Measurements from ENCODE around the gene APC2. TPM values are rescaled to one million over a fixed set of nuclear protein-coding genes. Genes with fewer than 3 reads are reported as not detected.
"Not testable (repeated sequence)": the region's sequence is repeated elsewhere in the genome, so short reads cannot be mapped to it uniquely, and the experiment has no call there.

Gene APC2
- total and polyA plus RNA-seq, 2 donors (not counting 1 experiment from before 2014, with no cell fraction given): 0.12 to 0.16 TPM

- H3K27me3 ChIP-seq (replicated peaks in 1 of 4; ENCODE audit: control extremely low read depth in 1 of 4, control insufficient read depth in 3 of 4, insufficient read depth in 4 of 4, low read length in 3 of 4): peaks cover 0 to 32% (median 11%) of the 10 kb centered on the region in 4 experiments
- H3K27me3 Mint-ChIP-seq; H3K4me1 Mint-ChIP-seq; H3K27ac ChIP-seq (ENCODE audit: low read length in 2 of 2); H3K4me3 ChIP-seq (ENCODE audit: control extremely low read depth in 1 of 5, extremely low read depth in 1 of 5, insufficient read depth in 1 of 5, low read depth in 2 of 5, low read length in 4 of 5); intact Hi-C loops (cut with micrococcal nuclease); H3K4me3 Mint-ChIP-seq; H3K9me3 Mint-ChIP-seq (ENCODE audit: insufficient read depth); POLR2A ChIA-PET; H3K27ac Mint-ChIP-seq; DNase-seq; H3K36me3 ChIP-seq (replicated peaks in 1 of 2; ENCODE audit: control extremely low read depth in 1 of 2, control insufficient read depth in 1 of 2, extremely low read depth in 1 of 2, insufficient read depth in 2 of 2, low read length in 1 of 2); H2AFZ ChIP-seq (ENCODE audit: insufficient read depth, low read depth, low read length, poor library complexity, severe bottlenecking); ATAC-seq (ENCODE audit: low read depth); H3K4me1 ChIP-seq (ENCODE audit: control insufficient read depth in 2 of 2, insufficient read depth in 2 of 2, low read length in 2 of 2); H3K4me2 ChIP-seq (replicated peaks; ENCODE audit: low read depth, low read length, poor library complexity, severe bottlenecking); CTCF ChIA-PET; H3K9ac ChIP-seq (ENCODE audit: low read length); H4K20me1 ChIP-seq (ENCODE audit: control insufficient read depth, insufficient read depth, low read length, poor library complexity, severe bottlenecking); H3K79me2 ChIP-seq (ENCODE audit: control insufficient read depth, insufficient read depth, low read length): not testable (repeated sequence)
- peaks cover 0 to 12% (median 0%) of the 10 kb centered on the region in 3 donors for H3K9me3 ChIP-seq (ENCODE audit: control extremely low read depth in 1 of 3, control insufficient read depth in 2 of 3, insufficient read depth in 1 of 3, low read length in 2 of 3)
- no CpG with 5 or more reads among the region's 34 CpGs for WGBS (ENCODE audit: insufficient coverage)
Observed at GRCh38 chr19:1499231-1499630, 49.3 kb downstream of the APC2 start.

GRCh38 chr19:1501200-1501595 lies 51.3 kb downstream of the APC2 start:
- no peak overlapping the region for H2AFZ ChIP-seq (ENCODE audit: insufficient read depth, low read depth, low read length, poor library complexity, severe bottlenecking)
- H3K27ac ChIP-seq (ENCODE audit: low read length in 2 of 2): no peak overlapping the region
- ChIA-PET CTCF (no interaction called here), POLR2A (no interaction called here)
- no peak for ATAC-seq (ENCODE audit: low read depth)
- peaks cover 17% of the 10 kb centered on the region for H3K27me3 Mint-ChIP-seq
- peaks cover 4% of the 10 kb centered on the region for H3K4me1 Mint-ChIP-seq
- 80% methylated on average over 1 of the region's 9 CpGs for WGBS (ENCODE audit: insufficient coverage)
- H3K27me3 ChIP-seq (replicated peaks in 1 of 4; ENCODE audit: control extremely low read depth in 1 of 4, control insufficient read depth in 3 of 4, insufficient read depth in 4 of 4, low read length in 3 of 4): peaks cover 0 to 49% (median 13%) of the 10 kb centered on the region in 4 experiments
- no peak overlapping the region for H3K4me3 ChIP-seq (ENCODE audit: control extremely low read depth in 1 of 5, extremely low read depth in 1 of 5, insufficient read depth in 1 of 5, low read depth in 2 of 5, low read length in 4 of 5)
- no peak overlapping the region for H3K4me2 ChIP-seq (replicated peaks; ENCODE audit: low read depth, low read length, poor library complexity, severe bottlenecking)
- H3K27ac Mint-ChIP-seq: no peak overlapping the region
- H3K79me2 ChIP-seq (ENCODE audit: control insufficient read depth, insufficient read depth, low read length): no peaks in the 10 kb centered on the region
- no peak overlapping the region for H3K4me3 Mint-ChIP-seq
- no peak for TF ChIP-seq CTCF (IDR thresholded peaks at IDR 0.05)
- TF ChIP-seq EZH2 (IDR thresholded peaks at IDR 0.05; ENCODE audit: borderline replicate concordance, insufficient read depth, low read depth, low read length, poor library complexity, severe bottlenecking): no peak
- DNase-seq: no peak
- H3K9ac ChIP-seq (ENCODE audit: low read length): no peak overlapping the region
- intact Hi-C loops (cut with micrococcal nuclease): no loop called here
- no peaks in the 10 kb centered on the region for H4K20me1 ChIP-seq (ENCODE audit: control insufficient read depth, insufficient read depth, low read length, poor library complexity, severe bottlenecking)
- peaks cover 7 to 8% of the 10 kb centered on the region in 2 donors for H3K4me1 ChIP-seq (ENCODE audit: control insufficient read depth in 2 of 2, insufficient read depth in 2 of 2, low read length in 2 of 2)
- no peaks in the 10 kb centered on the region for H3K9me3 Mint-ChIP-seq (ENCODE audit: insufficient read depth)
- H3K36me3 ChIP-seq (replicated peaks in 1 of 2; ENCODE audit: control extremely low read depth in 1 of 2, control insufficient read depth in 1 of 2, extremely low read depth in 1 of 2, insufficient read depth in 2 of 2, low read length in 1 of 2): no peaks in the 10 kb centered on the region
- peaks cover 0 to 25% (median 0%) of the 10 kb centered on the region in 3 donors for H3K9me3 ChIP-seq (ENCODE audit: control extremely low read depth in 1 of 3, control insufficient read depth in 2 of 3, insufficient read depth in 1 of 3, low read length in 2 of 3)
